ENCODE measurements around the gene ABHD11.

ABHD11 gene

DNA sequence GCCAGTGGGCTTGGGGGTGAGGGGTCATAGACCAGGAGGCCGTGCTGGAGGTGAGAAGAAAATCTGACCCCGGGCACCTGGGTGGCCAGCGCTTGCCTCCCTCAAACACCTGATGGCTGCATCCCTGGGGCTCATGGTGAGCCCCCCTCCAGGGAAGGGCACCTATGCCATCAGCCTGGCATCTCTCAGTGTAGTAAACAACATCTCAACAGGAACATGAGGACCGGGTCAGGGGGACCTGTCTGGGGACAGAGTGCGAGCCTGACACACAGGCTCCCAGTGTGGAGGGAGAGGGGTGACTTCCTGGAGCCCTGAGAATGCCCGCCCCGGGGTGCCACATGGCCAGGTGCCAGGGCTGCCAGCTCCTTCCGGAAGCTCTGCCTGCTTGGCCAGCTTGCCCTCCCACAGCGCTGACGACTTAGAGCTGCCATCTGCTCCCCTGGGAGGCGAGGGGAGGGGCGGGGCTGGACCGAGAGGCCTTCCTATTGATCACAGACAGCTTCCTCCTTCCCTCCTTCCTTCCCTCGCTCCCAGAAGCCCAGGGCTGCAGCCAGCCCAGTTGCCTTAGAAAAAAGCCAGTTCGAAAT lies 31.5 kb downstream of the ABHD11 start:
- Histone ChIP-seq H3K4me3 (ENCODE audit: low read depth, low read length) (no peak overlapping the region), H3K4me1 (ENCODE audit: control insufficient read depth in 1 of 2, insufficient read depth in 2 of 2, low read length in 2 of 2) (peaks cover 2% of the 10 kb centered on the region in 2 experiments), H3K14ac (ENCODE audit: low read length) (no peak overlapping the region), H3K4me2 (ENCODE audit: low read length) (no peak overlapping the region), H4K91ac (ENCODE audit: low read depth, low read length) (no peak overlapping the region), H2BK120ac (ENCODE audit: insufficient read depth, low read length, poor library complexity) (no peak overlapping the region), H2AFZ (ENCODE audit: insufficient read depth, low read length, poor library complexity) (no peak overlapping the region), H3K4ac (ENCODE audit: low read depth, low read length) (no peak overlapping the region), H3K79me1 (ENCODE audit: low read length) (no peaks in the 10 kb centered on the region), H3K79me2 (ENCODE audit: control insufficient read depth, insufficient read depth, low read length, poor library complexity) (no peaks in the 10 kb centered on the region), H3K23ac (ENCODE audit: low read length) (no peak overlapping the region), H4K12ac (ENCODE audit: low read depth, low read length) (no peak overlapping the region), H2BK5ac (ENCODE audit: low read depth, low read length, poor library complexity) (no peak overlapping the region), H4K8ac (ENCODE audit: low read depth, low read length) (no peak overlapping the region), H3K36me3 (ENCODE audit: control insufficient read depth in 1 of 2, insufficient read depth in 2 of 2, low read length in 2 of 2) (peaks cover 9 to 13% of the 10 kb centered on the region in 2 experiments), H2AK5ac (ENCODE audit: low read length) (no peak overlapping the region), H3K27ac (ENCODE audit: low read depth, low read length) (no peak overlapping the region), H3K9ac (ENCODE audit: low read length) (no peak overlapping the region), H3K27me3 (ENCODE audit: insufficient read depth, low read length) (no peaks in the 10 kb centered on the region), H3K9me3 (ENCODE audit: insufficient read depth, low read depth, low read length) (peaks cover 1% of the 10 kb centered on the region), H2BK12ac (ENCODE audit: low read length) (no peak overlapping the region), H3K18ac (ENCODE audit: low read length) (no peak overlapping the region)
- no peak for DNase-seq
- no CpG with 5 or more reads among the region's 15 CpGs for WGBS (ENCODE audit: extremely low coverage, insufficient coverage, insufficient read length)

DNA sequence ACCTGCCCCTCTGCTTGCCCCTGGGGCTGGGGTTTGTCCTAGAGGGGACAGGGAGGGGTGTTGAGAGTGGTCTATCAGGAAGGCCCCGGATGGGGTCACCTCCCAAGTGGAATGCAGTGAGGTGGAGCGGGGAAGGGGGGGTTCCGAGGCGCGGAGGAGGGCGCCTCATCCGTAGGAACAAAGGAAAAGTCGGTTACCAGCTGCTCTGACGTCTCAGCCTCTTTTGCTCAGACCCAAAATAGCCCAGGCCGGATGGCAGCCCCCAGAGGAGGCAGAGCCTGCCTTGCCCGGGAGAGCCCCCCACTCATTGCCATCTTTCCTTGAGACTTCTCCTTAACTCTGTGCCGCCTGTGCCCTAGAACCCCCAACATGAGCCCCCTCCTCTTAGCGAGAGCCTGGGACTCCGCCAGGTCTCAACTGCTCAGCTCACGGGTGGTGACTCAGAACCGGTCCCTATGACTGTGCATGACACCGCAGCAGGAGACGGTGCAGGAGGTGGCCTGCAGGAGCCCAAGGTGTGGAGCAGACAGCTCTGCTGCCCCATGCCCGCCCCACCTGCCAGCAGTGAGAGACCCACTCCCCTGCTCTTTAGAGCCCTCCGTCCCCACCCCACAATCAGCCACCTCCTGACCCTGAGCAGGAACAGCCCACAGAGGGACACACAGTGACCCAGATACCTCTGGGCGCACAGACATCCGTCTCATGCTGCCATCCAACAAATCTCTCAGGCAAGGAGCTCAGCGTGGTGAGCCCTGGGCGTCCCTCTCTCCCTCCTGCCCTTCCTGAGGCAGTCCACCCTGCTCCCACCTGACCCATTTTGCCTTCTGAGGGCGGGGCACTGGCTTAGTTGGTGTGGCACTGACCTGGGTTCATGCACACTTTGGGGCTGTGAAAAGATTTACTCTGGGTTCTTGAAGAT lies 32.2 kb downstream of the ABHD11 start:
- Histone ChIP-seq H3K27me3 (ENCODE audit: insufficient read depth, low read length) (no peaks in the 10 kb centered on the region), H3K4me2 (ENCODE audit: low read length) (no peak overlapping the region), H3K79me1 (ENCODE audit: low read length) (no peaks in the 10 kb centered on the region), H2AK5ac (ENCODE audit: low read length) (no peak overlapping the region), H3K4me3 (ENCODE audit: low read depth, low read length) (no peak overlapping the region), H2BK5ac (ENCODE audit: low read depth, low read length, poor library complexity) (no peak overlapping the region), H4K8ac (ENCODE audit: low read depth, low read length) (no peak overlapping the region), H3K23ac (ENCODE audit: low read length) (no peak overlapping the region), H3K36me3 (ENCODE audit: control insufficient read depth in 1 of 2, insufficient read depth in 2 of 2, low read length in 2 of 2) (peaks cover 13 to 17% of the 10 kb centered on the region in 2 experiments), H3K27ac (ENCODE audit: low read depth, low read length) (no peak overlapping the region), H4K12ac (ENCODE audit: low read depth, low read length) (no peak overlapping the region), H2BK12ac (ENCODE audit: low read length) (no peak overlapping the region), H3K9ac (ENCODE audit: low read length) (no peak overlapping the region), H2BK120ac (ENCODE audit: insufficient read depth, low read length, poor library complexity) (no peak overlapping the region), H3K4ac (ENCODE audit: low read depth, low read length) (no peak overlapping the region), H3K18ac (ENCODE audit: low read length) (no peak overlapping the region), H2AFZ (ENCODE audit: insufficient read depth, low read length, poor library complexity) (no peak overlapping the region), H3K9me3 (ENCODE audit: insufficient read depth, low read depth, low read length) (peaks cover 1% of the 10 kb centered on the region), H3K4me1 (ENCODE audit: control insufficient read depth in 1 of 2, insufficient read depth in 2 of 2, low read length in 2 of 2) (peaks cover 2% of the 10 kb centered on the region in 2 experiments), H4K91ac (ENCODE audit: low read depth, low read length) (no peak overlapping the region), H3K14ac (ENCODE audit: low read length) (no peak overlapping the region), H3K79me2 (ENCODE audit: control insufficient read depth, insufficient read depth, low read length, poor library complexity) (no peaks in the 10 kb centered on the region)
- no CpG with 5 or more reads among the region's 25 CpGs for WGBS (ENCODE audit: extremely low coverage, insufficient coverage, insufficient read length)
- DNase-seq, result no peak

DNA sequence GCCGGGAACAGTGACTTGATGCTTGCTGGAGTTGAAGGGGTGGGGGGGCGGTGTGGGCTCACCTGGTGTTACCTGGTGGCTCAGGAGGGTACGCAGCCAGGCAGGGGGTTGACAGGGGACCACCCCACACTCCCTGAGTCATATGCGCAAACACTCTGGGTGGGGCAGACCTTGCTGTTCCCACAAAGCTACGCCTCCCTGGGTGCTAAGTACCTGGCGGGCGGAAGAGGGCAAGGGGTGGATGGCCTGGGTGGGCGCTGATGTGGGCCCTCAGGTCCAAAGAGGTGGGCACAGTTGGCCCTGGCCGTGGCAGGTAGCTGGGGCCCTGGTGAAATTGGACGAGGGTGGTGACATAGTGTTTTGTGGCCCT lies 33.1 kb downstream of the ABHD11 start:
- Histone ChIP-seq H3K36me3 (ENCODE audit: control insufficient read depth in 1 of 2, insufficient read depth in 2 of 2, low read length in 2 of 2) (peaks cover 18 to 22% of the 10 kb centered on the region in 2 experiments), H2BK5ac (ENCODE audit: low read depth, low read length, poor library complexity) (no peak overlapping the region), H2AK5ac (ENCODE audit: low read length) (no peak overlapping the region), H2BK120ac (ENCODE audit: insufficient read depth, low read length, poor library complexity) (no peak overlapping the region), H4K8ac (ENCODE audit: low read depth, low read length) (no peak overlapping the region), H3K27me3 (ENCODE audit: insufficient read depth, low read length) (no peaks in the 10 kb centered on the region), H3K9me3 (ENCODE audit: insufficient read depth, low read depth, low read length) (peaks cover 1% of the 10 kb centered on the region), H3K4ac (ENCODE audit: low read depth, low read length) (no peak overlapping the region), H3K14ac (ENCODE audit: low read length) (no peak overlapping the region), H2BK12ac (ENCODE audit: low read length) (no peak overlapping the region), H4K12ac (ENCODE audit: low read depth, low read length) (no peak overlapping the region), H3K18ac (ENCODE audit: low read length) (no peak overlapping the region), H3K4me2 (ENCODE audit: low read length) (no peak overlapping the region), H2AFZ (ENCODE audit: insufficient read depth, low read length, poor library complexity) (no peak overlapping the region), H3K23ac (ENCODE audit: low read length) (no peak overlapping the region), H3K79me2 (ENCODE audit: control insufficient read depth, insufficient read depth, low read length, poor library complexity) (no peaks in the 10 kb centered on the region), H3K4me1 (ENCODE audit: control insufficient read depth in 1 of 2, insufficient read depth in 2 of 2, low read length in 2 of 2) (peaks cover 2% of the 10 kb centered on the region in 2 experiments), H3K4me3 (ENCODE audit: low read depth, low read length) (no peak overlapping the region), H4K91ac (ENCODE audit: low read depth, low read length) (no peak overlapping the region), H3K9ac (ENCODE audit: low read length) (no peak overlapping the region), H3K27ac (ENCODE audit: low read depth, low read length) (no peak overlapping the region), H3K79me1 (ENCODE audit: low read length) (no peaks in the 10 kb centered on the region)
- DNase-seq, result no peak
- no CpG with 5 or more reads among the region's 10 CpGs for WGBS (ENCODE audit: extremely low coverage, insufficient coverage, insufficient read length)

DNA sequence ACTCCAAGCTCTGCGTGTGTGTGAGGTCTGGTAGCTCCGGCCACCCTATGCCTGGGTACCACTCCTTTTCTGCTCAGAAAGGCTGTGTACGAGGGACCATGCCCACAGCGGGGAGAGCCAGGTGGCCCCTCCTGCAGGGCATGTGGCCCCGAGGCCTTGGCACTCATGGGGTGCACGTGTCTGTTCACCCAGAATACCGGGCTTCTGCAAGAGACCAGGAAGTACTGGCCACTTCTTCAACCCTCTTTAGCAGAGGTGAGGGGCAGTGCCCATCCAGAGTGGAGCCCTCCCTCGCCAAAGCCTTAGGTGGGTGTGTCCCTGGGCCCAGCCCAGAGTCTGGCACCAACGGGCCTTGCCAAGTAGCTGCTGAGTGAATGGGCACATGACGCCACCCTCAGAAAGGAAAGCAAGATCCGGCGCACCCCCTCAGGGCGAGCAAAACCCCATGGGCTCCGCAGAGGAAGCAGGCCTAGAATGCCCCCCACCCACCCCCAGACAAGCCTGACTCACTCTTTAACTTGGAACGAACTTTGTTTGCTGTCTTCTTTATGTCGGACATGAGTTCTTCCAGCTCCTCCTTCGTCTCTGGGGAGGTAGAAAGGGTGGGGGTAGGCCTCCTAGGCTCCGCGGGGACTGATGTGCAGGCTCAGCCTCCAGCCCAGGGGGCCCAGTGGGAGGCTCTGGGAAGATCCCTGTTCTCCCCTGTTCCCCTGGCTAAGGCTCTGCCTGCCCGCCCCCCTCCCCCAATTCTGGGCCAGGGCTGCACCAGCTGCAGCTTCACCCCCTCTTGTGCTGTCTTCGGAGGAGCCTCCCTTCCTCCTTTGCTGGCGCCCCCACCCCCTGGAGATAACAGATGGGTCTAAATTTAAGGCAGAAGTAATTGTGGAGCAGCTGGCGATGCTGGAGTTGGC lies 33.7 kb downstream of the ABHD11 start:
- H2BK120ac ChIP-seq (ENCODE audit: insufficient read depth, low read length, poor library complexity), result no peak overlapping the region
- no peak overlapping the region for H3K4me3 ChIP-seq (ENCODE audit: low read depth, low read length)
- H2BK5ac ChIP-seq (ENCODE audit: low read depth, low read length, poor library complexity), result no peak overlapping the region
- no peak overlapping the region for H2AK5ac ChIP-seq (ENCODE audit: low read length)
- no peak overlapping the region for H3K18ac ChIP-seq (ENCODE audit: low read length)
- H3K9ac ChIP-seq (ENCODE audit: low read length), result no peak overlapping the region
- H3K27ac ChIP-seq (ENCODE audit: low read depth, low read length), result no peak overlapping the region
- H3K4me2 ChIP-seq (ENCODE audit: low read length), result no peak overlapping the region
- no CpG with 5 or more reads among the region's 23 CpGs for WGBS (ENCODE audit: extremely low coverage, insufficient coverage, insufficient read length)
- H3K36me3 ChIP-seq (ENCODE audit: control insufficient read depth in 1 of 2, insufficient read depth in 2 of 2, low read length in 2 of 2), result peaks cover 23 to 28% of the 10 kb centered on the region in 2 experiments
- no peak overlapping the region for H4K91ac ChIP-seq (ENCODE audit: low read depth, low read length)
- H3K4me1 ChIP-seq (ENCODE audit: control insufficient read depth in 1 of 2, insufficient read depth in 2 of 2, low read length in 2 of 2), result peaks cover 2% of the 10 kb centered on the region in 2 experiments
- no peak overlapping the region for H4K12ac ChIP-seq (ENCODE audit: low read depth, low read length)
- no peak overlapping the region for H4K8ac ChIP-seq (ENCODE audit: low read depth, low read length)
- H3K79me2 ChIP-seq (ENCODE audit: control insufficient read depth, insufficient read depth, low read length, poor library complexity), result no peaks in the 10 kb centered on the region
- no peaks in the 10 kb centered on the region for H3K27me3 ChIP-seq (ENCODE audit: insufficient read depth, low read length)
- no peak overlapping the region for H2BK12ac ChIP-seq (ENCODE audit: low read length)
- H3K23ac ChIP-seq (ENCODE audit: low read length), result no peak overlapping the region
- no peak overlapping the region for H2AFZ ChIP-seq (ENCODE audit: insufficient read depth, low read length, poor library complexity)
- no peak overlapping the region for H3K14ac ChIP-seq (ENCODE audit: low read length)
- no peak overlapping the region for H3K4ac ChIP-seq (ENCODE audit: low read depth, low read length)
- no peak for DNase-seq
- no peaks in the 10 kb centered on the region for H3K79me1 ChIP-seq (ENCODE audit: low read length)
- H3K9me3 ChIP-seq (ENCODE audit: insufficient read depth, low read depth, low read length), result peaks cover 1% of the 10 kb centered on the region
